CD4-positive, alpha-beta T cell treated with Interleukin-1 beta for 1 hour (primary cell): ENCODE measurements around the gene IRAK2.
"Not testable (repeated sequence)": the region's sequence is repeated elsewhere in the genome, so short reads cannot be mapped to it uniquely, and the experiment has no call there.

Experiments
- DNase-seq, 2 donors: peaks; one replicate each; pipeline ENCODE4 v3.0.0-alpha.2; 2020 to 2022

Gene IRAK2

GRCh38 chr3:10164546-10165393, at the start of gene IRAK2:
IRAK2 (plus strand) TSS chr3:10164919; CDS start chr3:10164955, 36 bp downstream.
- DNase-seq: peak; percentile 54 to 64

GRCh38 chr3:10115326-10116137, 49.2 kb upstream of the IRAK2 start, which contains the start of gene BRK1:
BRK1 (plus strand) TSS chr3:10115675; CDS start chr3:10115702, 27 bp downstream.
- DNase-seq: peak; percentile 95 to 96

- DNase-seq: no peak
Observed at GRCh38 chr3:10116138-10116460, 48.6 kb upstream of the IRAK2 start.

- no peak for DNase-seq
Observed at GRCh38 chr3:10116928-10117327, 47.8 kb upstream of the IRAK2 start.

- DNase-seq: no peak
Observed at GRCh38 chr3:10119376-10119775, 45.3 kb upstream of the IRAK2 start.

- no peak for DNase-seq
Observed at GRCh38 chr3:10121064-10121463, 43.7 kb upstream of the IRAK2 start.

GRCh38 chr3:10122724-10123123, 42.0 kb upstream of the IRAK2 start:
- DNase-seq: no peak

- not testable (repeated sequence) for DNase-seq
Observed at GRCh38 chr3:10135872-10136271, 28.8 kb upstream of the IRAK2 start.

GRCh38 chr3:10136426-10137005, 28.2 kb upstream of the IRAK2 start:
- DNase-seq: no peak

GRCh38 chr3:10137178-10137577, 27.5 kb upstream of the IRAK2 start:
- no peak for DNase-seq

GRCh38 chr3:10140996-10141546, 23.6 kb upstream of the IRAK2 start:
- no peak for DNase-seq

GRCh38 chr3:10142707-10143560, 21.8 kb upstream of the IRAK2 start:
- no peak for DNase-seq

GRCh38 chr3:10145685-10146084, 19.0 kb upstream of the IRAK2 start:
- no peak for DNase-seq

- peak in 1 of 2 donors; percentile 25 for DNase-seq
Observed at GRCh38 chr3:10149226-10149625, 15.5 kb upstream of the IRAK2 start.

GRCh38 chr3:10150987-10151386, 13.7 kb upstream of the IRAK2 start:
- DNase-seq: no peak

- no peak for DNase-seq
Observed at GRCh38 chr3:10154335-10155122, 10.2 kb upstream of the IRAK2 start.

- DNase-seq: no peak
Observed at GRCh38 chr3:10155123-10155472, 9.6 kb upstream of the IRAK2 start.

GRCh38 chr3:10155658-10156057, 9.1 kb upstream of the IRAK2 start:
- DNase-seq: no peak

GRCh38 chr3:10157031-10157430, 7.7 kb upstream of the IRAK2 start:
- no peak for DNase-seq

- DNase-seq: not testable (repeated sequence)
Observed at GRCh38 chr3:10158555-10158954, 6.2 kb upstream of the IRAK2 start.

- DNase-seq: no peak
Observed at GRCh38 chr3:10160346-10160745, 4.4 kb upstream of the IRAK2 start.

GRCh38 chr3:10160925-10161324, 3.8 kb upstream of the IRAK2 start:
- DNase-seq: no peak
